HepG2 (cell line): ENCODE results near the gene ZDHHC14. TPM values are rescaled to one million over a fixed set of nuclear protein-coding genes. Genes with fewer than 3 reads are reported as not detected.
A peak's percentile ranks its signal among the peaks of the same experiment; 100 is the strongest.

Source experiments
- ATAC-seq: fragments of 200-7000 bp; cut with Tn5 transposase; 3 replicates; pipeline ENCODE4 v1.9.1; 2020; ENCODE audit warnings: mild to moderate bottlenecking, moderate library complexity
- BruUV-seq: library from RNA; stranded (reverse); fragments of 400-500 nt; replicated peaks from 2 replicates; lab custom pipeline; 2021; lab: Mats Ljungman, UMichigan
- CTCF ChIA-PET: fragments of 300-600 bp; formaldehyde crosslinking; extraction: SDS; loops from one replicate; lab custom pipeline; 2021; ENCODE audit warnings: low total read pairs, inconsistent platforms, low intra/inter-chr PET ratio; lab: Yijun Ruan, JAX
- POLR2A ChIA-PET: fragments of 350-600 bp; sonication (Branson Sonifier 250); formaldehyde crosslinking; loops from one replicate; lab custom pipeline; 2020; ENCODE audit warnings: antibody characterized with exemption, inconsistent platforms; lab: Yijun Ruan, JAX
- DNase-seq: peaks from one replicate; pipeline ENCODE4 v3.0.0-alpha.2; 2015; ENCODE audit warnings: low spot score
- FAIRE-seq: peaks from 3 replicates; lab custom pipeline; 2011; peaks lifted over from hg19 to GRCh38; lab: Jason Lieb, UNC
- H2AFZ ChIP-seq: one replicate; pipeline ENCODE4 v1.6.1; 2011; ENCODE audit warnings: low read length, inconsistent platforms
- H3K27ac ChIP-seq: fragments of 300-600 bp; 3 replicates; pipeline ENCODE4 v1.8.0; 2011; ENCODE audit warnings: mixed run types, mild to moderate bottlenecking, mixed read lengths, low read length, inconsistent platforms; ENCODE audit not compliant: insufficient read depth; ENCODE audit errors: extremely low read length
- H3K27me3 ChIP-seq, 2 experiments: fragments of 200-600 bp in 1 of 2; 2 replicates in 1 of 2; 3 replicates in 1 of 2; pipeline versions ENCODE4 v1.6.0 to v1.8.0; 2011; ENCODE audit warnings: low read length in 2 of 2, mild to moderate bottlenecking in 2 of 2, moderate library complexity in 2 of 2, inconsistent platforms in 1 of 2; ENCODE audit not compliant: insufficient read depth in 2 of 2, control insufficient read depth in 1 of 2
- H3K36me3 ChIP-seq, 2 experiments: fragments of 200-600 bp in 1 of 2; replicated peaks in 1 of 2; 2 replicates in 1 of 2; 3 replicates in 1 of 2; pipeline versions ENCODE4 v1.5.1 to v1.8.0; 2011; ENCODE audit warnings: low read length in 2 of 2, inconsistent platforms in 1 of 2; ENCODE audit not compliant: insufficient read depth in 2 of 2, control insufficient read depth in 1 of 2
- H3K4me1 ChIP-seq: 2 replicates; pipeline ENCODE4 v1.5.1; 2012; ENCODE audit warnings: low read length, inconsistent platforms; ENCODE audit not compliant: insufficient read depth
- H3K4me2 ChIP-seq: 2 replicates; pipeline ENCODE4 v1.6.0; 2011; ENCODE audit warnings: low read depth, low read length, inconsistent platforms
- H3K4me3 ChIP-seq, 3 experiments: fragments of 200-600 bp in 1 of 3; sonication (generic), shearing (Covaris generic) in 1 of 3; replicated peaks in 1 of 3; 2 replicates each; pipeline ENCODE4 v1.5.1; 2011 to 2016; ENCODE audit warnings: low read length in 3 of 3, inconsistent platforms in 2 of 3, low read depth in 2 of 3, mild to moderate bottlenecking in 2 of 3, control low read depth in 1 of 3, mixed read lengths in 1 of 3; ENCODE audit not compliant: insufficient read depth in 1 of 3
- H3K79me2 ChIP-seq: one replicate; pipeline ENCODE4 v1.6.1; 2011; ENCODE audit warnings: low read length, inconsistent platforms; ENCODE audit not compliant: insufficient read depth
- H3K9ac ChIP-seq: 2 replicates; pipeline ENCODE4 v1.6.0; 2011; ENCODE audit warnings: mild to moderate bottlenecking, low read depth, low read length, inconsistent platforms; ENCODE audit not compliant: insufficient read depth
- H3K9me3 ChIP-seq: 2 replicates; pipeline ENCODE4 v1.5.1; 2012; ENCODE audit warnings: mild to moderate bottlenecking, low read length
- H4K20me1 ChIP-seq: 2 replicates; pipeline ENCODE4 v1.6.0; 2011; ENCODE audit warnings: inconsistent platforms, mild to moderate bottlenecking, low read length, moderate library complexity; ENCODE audit not compliant: insufficient read depth
- CHD4 ChIP-seq: fragments of 200-600 bp; sonication (generic); IDR thresholded peaks from 2 replicates; pipeline ENCODE4 v1.7.0; 2017; ENCODE audit warnings: mild to moderate bottlenecking, low read length, borderline replicate concordance
- ZMYM3 ChIP-seq: sonication (generic); formaldehyde crosslinking; IDR thresholded peaks from 2 replicates; pipeline ENCODE4 v1.5.1; 2020; ENCODE audit warnings: mild to moderate bottlenecking, missing genetic modification reagents
- ZNF451 ChIP-seq: sonication (generic); formaldehyde crosslinking; IDR thresholded peaks from 2 replicates; pipeline ENCODE4 v1.5.0; 2020; ENCODE audit warnings: mild to moderate bottlenecking, missing genetic modification reagents
- ZNF672 ChIP-seq: sonication (generic); formaldehyde crosslinking; IDR thresholded peaks from 2 replicates; pipeline ENCODE4 v1.8.1; 2022; ENCODE audit warnings: missing genetic modification reagents
- ZNF768 ChIP-seq: sonication (generic); formaldehyde crosslinking; IDR thresholded peaks from 2 replicates; pipeline ENCODE4 v1.4.0; 2020; ENCODE audit warnings: missing genetic modification reagents
- ZNF782 ChIP-seq: sonication (generic); formaldehyde crosslinking; IDR thresholded peaks from 2 replicates; pipeline ENCODE4 v1.4.0; 2020; ENCODE audit warnings: missing genetic modification reagents, mild to moderate bottlenecking, borderline replicate concordance
- WGBS: methylation state at CpG from one replicate; pipeline ENCODE4 v1.1.6; 2017; ENCODE audit warnings: low lambda C conversion rate; 5-methylcytosine and 5-hydroxymethylcytosine counted together
- in situ Hi-C: cut with HindIII; loops from 2 replicates; pipeline ENCODE4 v1.10.0; 2017; ENCODE audit warnings: low pct_unique_long_range_greater_than_20kb; ENCODE audit not compliant: extremely low pct_ligation_motif_present
- intact Hi-C: fragments of 100-400 bp; cut with micrococcal nuclease; formaldehyde crosslinking; loops from one replicate; pipeline ENCODE4 v1.10.0; 2022; ENCODE audit not compliant: unreplicated experiment
- polyA plus RNA-seq, 8 experiments: library from polyadenylated mRNA; depleted of rRNA in 3 of 8; stranded (reverse) in 7 of 8; unstranded in 1 of 8; fragments of >200 nt; fragmentation: Illumina TruSeq in 4 of 8; extraction: Trizol in 4 of 8; gene quantifications; 2 replicates each; pipeline versions ENCODE4 v1.2.1 to v1.2.3, GENCODE V29; 2011 to 2016; ENCODE audit warnings: low read depth in 4 of 8, missing spikeins in 1 of 8, mixed read lengths in 1 of 8; ENCODE audit not compliant: insufficient read depth in 1 of 8
- total RNA-seq, 5 experiments: library from RNA; depleted of rRNA; stranded (reverse); fragments of >200 nt; fragmentation: Illumina TruSeq; extraction: Trizol; gene quantifications; 2 replicates each; pipeline ENCODE4 v1.2.3, GENCODE V29; 2016; ENCODE audit warnings: low read depth in 1 of 5
- TF ChIP-seq, protein P1 (sequence below): sonication (generic); formaldehyde crosslinking; IDR thresholded peaks from 2 replicates; pipeline ENCODE4 v1.4.0; 2020; ENCODE audit warnings: missing genetic modification reagents
- TF ChIP-seq, protein P2 (sequence below): IDR thresholded peaks from 2 replicates; pipeline ENCODE4 v1.6.1; 2016; ENCODE audit warnings: missing genetic modification reagents, missing compliant biosample characterization

ZDHHC14 gene
- total and polyA plus RNA-seq, 2 of the 13 experiments (the other 11 are each of a cell fraction or from before 2014, with no cell fraction given), result 3.7 to 9.5 TPM

GRCh38 chr6:157478926-157479325 lies 97.9 kb downstream of the ZDHHC14 start:
- Histone ChIP-seq H3K4me2 (no peak overlapping the region), H4K20me1 (no peaks in the 10 kb centered on the region), H3K4me1 (peaks cover 9% of the 10 kb centered on the region; the same call in 1 of the 2 replicates), H3K27me3 (no peaks in the 10 kb centered on the region), H3K27ac (no peak overlapping the region), H3K36me3 (no peaks in the 10 kb centered on the region), H3K9ac (no peak overlapping the region), H2AFZ (no peak overlapping the region), H3K79me2 (no peaks in the 10 kb centered on the region), H3K9me3 (no peaks in the 10 kb centered on the region), H3K4me3 (no peak overlapping the region)
- DNase-seq, result no peak
- FAIRE-seq, result no peak
- TF ChIP-seq ZNF768 (CRISPR knock-in tag) (peak; percentile 94), ZNF782 (CRISPR knock-in tag) (no peak), ZNF451 (no peak), CHD4 (no peak), ZMYM3 (CRISPR knock-in tag) (peak; percentile 61), ZNF672 (CRISPR knock-in tag) (no peak)
- TF ChIP-seq, protein P1, sequence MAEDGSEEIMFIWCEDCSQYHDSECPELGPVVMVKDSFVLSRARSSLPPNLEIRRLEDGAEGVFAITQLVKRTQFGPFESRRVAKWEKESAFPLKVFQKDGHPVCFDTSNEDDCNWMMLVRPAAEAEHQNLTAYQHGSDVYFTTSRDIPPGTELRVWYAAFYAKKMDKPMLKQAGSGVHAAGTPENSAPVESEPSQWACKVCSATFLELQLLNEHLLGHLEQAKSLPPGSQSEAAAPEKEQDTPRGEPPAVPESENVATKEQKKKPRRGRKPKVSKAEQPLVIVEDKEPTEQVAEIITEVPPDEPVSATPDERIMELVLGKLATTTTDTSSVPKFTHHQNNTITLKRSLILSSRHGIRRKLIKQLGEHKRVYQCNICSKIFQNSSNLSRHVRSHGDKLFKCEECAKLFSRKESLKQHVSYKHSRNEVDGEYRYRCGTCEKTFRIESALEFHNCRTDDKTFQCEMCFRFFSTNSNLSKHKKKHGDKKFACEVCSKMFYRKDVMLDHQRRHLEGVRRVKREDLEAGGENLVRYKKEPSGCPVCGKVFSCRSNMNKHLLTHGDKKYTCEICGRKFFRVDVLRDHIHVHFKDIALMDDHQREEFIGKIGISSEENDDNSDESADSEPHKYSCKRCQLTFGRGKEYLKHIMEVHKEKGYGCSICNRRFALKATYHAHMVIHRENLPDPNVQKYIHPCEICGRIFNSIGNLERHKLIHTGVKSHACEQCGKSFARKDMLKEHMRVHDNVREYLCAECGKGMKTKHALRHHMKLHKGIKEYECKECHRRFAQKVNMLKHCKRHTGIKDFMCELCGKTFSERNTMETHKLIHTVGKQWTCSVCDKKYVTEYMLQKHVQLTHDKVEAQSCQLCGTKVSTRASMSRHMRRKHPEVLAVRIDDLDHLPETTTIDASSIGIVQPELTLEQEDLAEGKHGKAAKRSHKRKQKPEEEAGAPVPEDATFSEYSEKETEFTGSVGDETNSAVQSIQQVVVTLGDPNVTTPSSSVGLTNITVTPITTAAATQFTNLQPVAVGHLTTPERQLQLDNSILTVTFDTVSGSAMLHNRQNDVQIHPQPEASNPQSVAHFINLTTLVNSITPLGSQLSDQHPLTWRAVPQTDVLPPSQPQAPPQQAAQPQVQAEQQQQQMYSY, result peak; percentile 96
- TF ChIP-seq, protein P2, sequence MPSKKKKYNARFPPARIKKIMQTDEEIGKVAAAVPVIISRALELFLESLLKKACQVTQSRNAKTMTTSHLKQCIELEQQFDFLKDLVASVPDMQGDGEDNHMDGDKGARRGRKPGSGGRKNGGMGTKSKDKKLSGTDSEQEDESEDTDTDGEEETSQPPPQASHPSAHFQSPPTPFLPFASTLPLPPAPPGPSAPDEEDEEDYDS (CRISPR knock-in tag), result no peak
- intact Hi-C loops, result no loop called here
- in situ Hi-C loops, result no loop called here
- ChIA-PET CTCF (no interaction called here), POLR2A (no interaction called here)
- WGBS, result 100% methylated on average over 2 of the region's 2 CpGs
- ATAC-seq, result no peak
- BruUV-seq, result no TSS peak
